ENCODE results near the gene SNRNP48. TPM values are rescaled to one million over a fixed set of nuclear protein-coding genes. Genes with fewer than 3 reads are reported as not detected.

The SNRNP48 gene
- total and polyA plus RNA-seq, 2 of the 8 experiments (the other 6 are each of a cell fraction or from before 2014, with no cell fraction given): 7.7 to 21.0 TPM

GRCh38 chr6:7632501-7633290, 42.7 kb downstream of the SNRNP48 start:
- Histone ChIP-seq H4K91ac (replicated peaks; ENCODE audit: insufficient read length, low read length) (no peak overlapping the region), H3K9me3 (ENCODE audit: insufficient read depth in 2 of 2, low read depth in 1 of 2, low read length in 1 of 2) (peaks cover 0 to 4% of the 10 kb centered on the region in 2 experiments; a peak in 1 of 4 replicates), H3K23ac (ENCODE audit: insufficient read length) (no peak overlapping the region), H2AK5ac (ENCODE audit: low read depth, low read length) (no peak overlapping the region), H3K23me2 (ENCODE audit: low read depth, low read length) (no peaks in the 10 kb centered on the region; the same call in 1 of the 2 replicates), H4K5ac (ENCODE audit: insufficient read length, low read depth, low read length) (no peak overlapping the region), H2AFZ (ENCODE audit: low read length) (no peak overlapping the region), H3K4me1 (replicated peaks in 1 of 4; ENCODE audit: control insufficient read depth in 3 of 4, insufficient read depth in 4 of 4, low read length in 3 of 4) (no peaks in the 10 kb centered on the region), H2BK20ac (ENCODE audit: low read length) (no peak overlapping the region), H3K27ac (ENCODE audit: low read depth, low read length) (no peak overlapping the region), H3K79me1 (ENCODE audit: low read depth, low read length) (no peaks in the 10 kb centered on the region), H3K4me3 (ENCODE audit: extremely low read depth in 1 of 4, insufficient read depth in 2 of 4, low read depth in 3 of 4, low read length in 4 of 4) (no peak overlapping the region), H2BK120ac (replicated peaks; ENCODE audit: low read depth, low read length) (no peak overlapping the region), H4K8ac (ENCODE audit: extremely low read depth, insufficient read depth, low read length) (no peak overlapping the region), H3K4me2 (ENCODE audit: insufficient read depth in 1 of 2, low read depth in 2 of 2, low read length in 2 of 2) (no peak overlapping the region), H3K36me3 (ENCODE audit: control insufficient read depth in 2 of 4, insufficient read depth in 4 of 4, low read length in 3 of 4) (no peaks in the 10 kb centered on the region), H3K14ac (ENCODE audit: insufficient read length) (no peak overlapping the region), H3K27me3 (replicated peaks in 1 of 4; ENCODE audit: control insufficient read depth in 3 of 4, extremely low read depth in 1 of 4, insufficient read depth in 3 of 4, low read length in 3 of 4) (peaks cover 0 to 2% (median 0%) of the 10 kb centered on the region in 4 experiments; a peak in 1 of 7 replicates), H3K79me2 (ENCODE audit: control insufficient read depth in 1 of 2, insufficient read depth in 2 of 2, low read length in 2 of 2) (no peaks in the 10 kb centered on the region), H3K56ac (replicated peaks; ENCODE audit: insufficient read length, low read depth, low read length) (no peak overlapping the region), H3K4ac (replicated peaks; ENCODE audit: insufficient read length, low read depth, low read length) (no peak overlapping the region), H2BK5ac (ENCODE audit: low read depth, low read length) (no peak overlapping the region), H3K18ac (ENCODE audit: extremely low read depth, low read length) (no peak overlapping the region), H2BK12ac (ENCODE audit: low read depth, low read length) (no peak overlapping the region), H2BK15ac (ENCODE audit: low read length) (no peak overlapping the region), H3K9ac (replicated peaks in 1 of 4; ENCODE audit: extremely low read depth in 1 of 4, low read depth in 3 of 4, low read length in 3 of 4) (no peak overlapping the region), H4K20me1 (replicated peaks in 1 of 2; ENCODE audit: control insufficient read depth in 1 of 2, insufficient read depth in 2 of 2, low read length in 2 of 2) (no peaks in the 10 kb centered on the region)
- DNase-seq (ENCODE audit: low read depth in 1 of 2, low spot score in 2 of 2) (no peak), FAIRE-seq (no peak)
- WGBS, 2 experiments (ENCODE audit: extremely low coverage in 1 of 2, insufficient coverage in 1 of 2, insufficient read length in 1 of 2, insufficient replicate concordance in 2 of 2, low coverage in 1 of 2, low lambda C conversion rate in 2 of 2, missing lambda C conversion rate in 1 of 2): 88% methylated on average over 9 of the region's 9 CpGs; no CpG with 5 or more reads in 1 of the 2 experiments
- ChIA-PET POLR2A (ENCODE audit: partially characterized antibody) (no interaction called here), CTCF (ENCODE audit: partially characterized antibody) (interaction anchor here (0.8 to 5.6 kb wide), 4 partner anchors 9 to 357 kb away, joined by 3 to 26 read pairs (median 3); no protein-coding TSS in a partner anchor)
- TF ChIP-seq RAD21 (IDR thresholded peaks at IDR 0.05 in 1 of 2, conservative IDR thresholded peaks at IDR 0.05 in 1 of 2; ENCODE audit: low read depth in 2 of 2, low read length in 2 of 2): no peak
- TF ChIP-seq SIN3A (conservative IDR thresholded peaks at IDR 0.05 in 1 of 2, IDR thresholded peaks at IDR 0.05 in 1 of 2; ENCODE audit: low read depth in 1 of 2, low read length in 2 of 2): no peak
- TF ChIP-seq KDM5A (IDR thresholded peaks at IDR 0.05; ENCODE audit: low read length): no peak
- TF ChIP-seq SP4 (IDR thresholded peaks at IDR 0.05; ENCODE audit: low read length): no peak
- TF ChIP-seq FOSL1 (IDR thresholded peaks at IDR 0.05; ENCODE audit: insufficient read depth, low read depth, low read length): no peak
- no peak for TF ChIP-seq MAX (IDR thresholded peaks at IDR 0.05)
- TF ChIP-seq HDAC6 (IDR thresholded peaks at IDR 0.05; ENCODE audit: low read depth, low read length): no peak
- no peak for TF ChIP-seq PHF8 (conservative IDR thresholded peaks at IDR 0.05; ENCODE audit: low read depth, low read length)
- no peak for TF ChIP-seq ATF3 (IDR thresholded peaks at IDR 0.05; ENCODE audit: insufficient read depth, low read depth, low read length)
- no peak for TF ChIP-seq SRF (IDR thresholded peaks at IDR 0.05; ENCODE audit: low read depth, low read length)
- no peak for TF ChIP-seq POU5F1 (IDR thresholded peaks at IDR 0.05; ENCODE audit: low read depth, low read length)

All from H1 (cell line).